Measurements from ENCODE around the gene TMC7. TPM values are rescaled to one million over a fixed set of nuclear protein-coding genes. Genes with fewer than 3 reads are reported as not detected.

Gene TMC7
- total and polyA plus RNA-seq, 2 of the 13 experiments (the other 11 are each of a cell fraction or from before 2014, with no cell fraction given): 1.2 to 5.1 TPM

DNA sequence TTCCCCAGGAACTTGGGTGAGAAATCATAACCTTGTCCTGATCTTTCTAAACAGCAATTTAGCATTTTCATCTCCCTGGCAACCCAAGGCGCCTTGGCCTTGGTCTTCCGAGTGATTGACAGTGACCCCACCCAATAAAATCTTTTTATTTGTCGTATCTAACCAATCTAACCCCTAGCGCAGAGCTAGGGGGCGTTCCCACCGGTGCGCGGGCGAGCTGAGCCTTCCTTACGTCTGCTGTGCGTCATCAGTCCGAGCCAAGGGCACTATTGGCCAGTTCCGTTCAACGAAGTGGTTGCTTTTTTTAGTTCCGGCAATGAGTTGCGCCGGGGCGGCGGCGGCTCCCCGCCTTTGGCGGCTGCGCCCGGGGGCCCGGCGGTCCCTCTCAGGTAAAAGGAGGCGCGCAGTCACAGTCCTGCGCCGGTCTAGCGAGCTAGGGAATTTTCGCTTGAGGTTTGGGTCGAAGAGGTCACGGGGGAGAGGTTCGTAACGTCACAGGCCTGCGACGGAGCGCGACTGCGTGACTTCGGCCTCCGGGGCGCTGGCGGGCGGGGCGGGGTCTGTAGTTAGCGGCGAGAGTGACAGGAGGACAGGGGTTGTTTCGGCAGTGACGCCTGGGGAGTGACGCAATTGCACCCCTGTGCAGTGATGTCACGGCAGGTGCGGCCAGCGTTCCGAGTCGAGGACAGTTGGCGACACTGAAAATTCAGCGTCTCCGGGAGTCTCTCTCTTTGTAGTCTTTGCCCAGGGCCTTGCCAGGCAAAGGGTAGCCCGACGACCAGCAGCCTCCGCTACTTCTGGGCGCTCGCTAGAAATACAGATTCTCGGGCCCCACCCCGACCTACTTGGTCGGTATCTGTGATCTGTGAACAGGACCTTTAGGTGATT lies 83.9 kb downstream of the TMC7 start, which contains the start of gene COQ7 (continued):
- TF ChIP-seq, protein P1, sequence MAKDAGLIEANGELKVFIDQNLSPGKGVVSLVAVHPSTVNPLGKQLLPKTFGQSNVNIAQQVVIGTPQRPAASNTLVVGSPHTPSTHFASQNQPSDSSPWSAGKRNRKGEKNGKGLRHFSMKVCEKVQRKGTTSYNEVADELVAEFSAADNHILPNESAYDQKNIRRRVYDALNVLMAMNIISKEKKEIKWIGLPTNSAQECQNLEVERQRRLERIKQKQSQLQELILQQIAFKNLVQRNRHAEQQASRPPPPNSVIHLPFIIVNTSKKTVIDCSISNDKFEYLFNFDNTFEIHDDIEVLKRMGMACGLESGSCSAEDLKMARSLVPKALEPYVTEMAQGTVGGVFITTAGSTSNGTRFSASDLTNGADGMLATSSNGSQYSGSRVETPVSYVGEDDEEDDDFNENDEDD (CRISPR knock-in tag; IDR thresholded peaks at IDR 0.05; ENCODE audit: borderline replicate concordance): peak; percentile 89; the same call in 1 of the 2 replicates
- TF ChIP-seq ZNF274 (CRISPR knock-in tag; IDR thresholded peaks at IDR 0.05) (peak; percentile 67; the same call in 1 of the 2 replicates), MATR3 (CRISPR knock-in tag; IDR thresholded peaks at IDR 0.05) (no peak), ZNF562 (CRISPR knock-in tag; IDR thresholded peaks at IDR 0.05; ENCODE audit: borderline replicate concordance) (no peak), KLF13 (CRISPR knock-in tag; IDR thresholded peaks at IDR 0.05) (peak; percentile 60; the same call in 1 of the 2 replicates), PHF8 (CRISPR knock-in tag; IDR thresholded peaks at IDR 0.05) (peak; percentile 92), ZNF713 (CRISPR knock-in tag; IDR thresholded peaks at IDR 0.05) (no peak), ZNF468 (CRISPR knock-in tag; IDR thresholded peaks at IDR 0.05) (peak; percentile 64; the same call in 1 of the 2 replicates), KAT2B (IDR thresholded peaks at IDR 0.05; ENCODE audit: borderline replicate concordance, low read depth, low read length) (no peak), ZNF816 (CRISPR knock-in tag; IDR thresholded peaks at IDR 0.05; ENCODE audit: borderline replicate concordance) (no peak), ZNF496 (CRISPR knock-in tag; IDR thresholded peaks at IDR 0.05; ENCODE audit: insufficient replicate concordance) (no peak), ZNF746 (CRISPR knock-in tag; IDR thresholded peaks at IDR 0.05) (peak; percentile 69; the same call in 1 of the 2 replicates), TCF7L2 (IDR thresholded peaks at IDR 0.05; ENCODE audit: low read depth, low read length) (no peak), ZNF101 (CRISPR knock-in tag; IDR thresholded peaks at IDR 0.05; ENCODE audit: borderline replicate concordance, low read depth) (no peak), SP2 (CRISPR knock-in tag; IDR thresholded peaks at IDR 0.05) (peak; percentile 98), ZBTB42 (CRISPR knock-in tag; IDR thresholded peaks at IDR 0.05) (no peak), ZNF703 (CRISPR knock-in tag; IDR thresholded peaks at IDR 0.05; ENCODE audit: borderline replicate concordance) (peak; percentile 68; the same call in 1 of the 2 replicates), STAG1 (CRISPR knock-in tag; IDR thresholded peaks at IDR 0.05) (no peak; the same call in none of the 2 replicates), MTF2 (CRISPR knock-in tag; IDR thresholded peaks at IDR 0.05; ENCODE audit: borderline replicate concordance) (peak; percentile 89; the same call in 1 of the 2 replicates), ZNF724P (CRISPR knock-in tag; IDR thresholded peaks at IDR 0.05; ENCODE audit: borderline replicate concordance) (peak; percentile 83; the same call in 1 of the 2 replicates), ZNF282 (IDR thresholded peaks at IDR 0.05; ENCODE audit: partially characterized antibody) (no peak), NR2F1 (CRISPR knock-in tag; IDR thresholded peaks at IDR 0.05) (peak; percentile 75 to 99; a peak in 3 of 4 replicates)
- TF ChIP-seq, protein P2, sequence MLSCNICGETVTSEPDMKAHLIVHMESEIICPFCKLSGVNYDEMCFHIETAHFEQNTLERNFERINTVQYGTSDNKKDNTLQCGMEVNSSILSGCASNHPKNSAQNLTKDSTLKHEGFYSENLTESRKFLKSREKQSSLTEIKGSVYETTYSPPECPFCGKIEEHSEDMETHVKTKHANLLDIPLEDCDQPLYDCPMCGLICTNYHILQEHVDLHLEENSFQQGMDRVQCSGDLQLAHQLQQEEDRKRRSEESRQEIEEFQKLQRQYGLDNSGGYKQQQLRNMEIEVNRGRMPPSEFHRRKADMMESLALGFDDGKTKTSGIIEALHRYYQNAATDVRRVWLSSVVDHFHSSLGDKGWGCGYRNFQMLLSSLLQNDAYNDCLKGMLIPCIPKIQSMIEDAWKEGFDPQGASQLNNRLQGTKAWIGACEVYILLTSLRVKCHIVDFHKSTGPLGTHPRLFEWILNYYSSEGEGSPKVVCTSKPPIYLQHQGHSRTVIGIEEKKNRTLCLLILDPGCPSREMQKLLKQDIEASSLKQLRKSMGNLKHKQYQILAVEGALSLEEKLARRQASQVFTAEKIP (CRISPR knock-in tag; IDR thresholded peaks at IDR 0.05; ENCODE audit: borderline replicate concordance): no peak
- TF ChIP-seq, protein P3, sequence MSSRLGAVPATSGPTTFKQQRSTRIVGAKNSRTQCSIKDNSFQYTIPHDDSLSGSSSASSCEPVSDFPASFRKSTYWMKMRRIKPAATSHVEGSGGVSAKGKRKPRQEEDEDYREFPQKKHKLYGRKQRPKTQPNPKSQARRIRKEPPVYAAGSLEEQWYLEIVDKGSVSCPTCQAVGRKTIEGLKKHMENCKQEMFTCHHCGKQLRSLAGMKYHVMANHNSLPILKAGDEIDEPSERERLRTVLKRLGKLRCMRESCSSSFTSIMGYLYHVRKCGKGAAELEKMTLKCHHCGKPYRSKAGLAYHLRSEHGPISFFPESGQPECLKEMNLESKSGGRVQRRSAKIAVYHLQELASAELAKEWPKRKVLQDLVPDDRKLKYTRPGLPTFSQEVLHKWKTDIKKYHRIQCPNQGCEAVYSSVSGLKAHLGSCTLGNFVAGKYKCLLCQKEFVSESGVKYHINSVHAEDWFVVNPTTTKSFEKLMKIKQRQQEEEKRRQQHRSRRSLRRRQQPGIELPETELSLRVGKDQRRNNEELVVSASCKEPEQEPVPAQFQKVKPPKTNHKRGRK (CRISPR knock-in tag; IDR thresholded peaks at IDR 0.05): no peak
